NCI-H1436 (cell line): Measurements from ENCODE around the gene SAPCD2.
"Not testable (repeated sequence)": the region's sequence is repeated elsewhere in the genome, so short reads cannot be mapped to it uniquely, and the experiment has no call there.

ENCODE experiments used
- DNase-seq: peaks from one replicate; lab custom pipeline; 2025; lab: John Stamatoyannopoulos, UW

Gene SAPCD2

GRCh38 chr9:137064880-137065164 is 5.5 kb downstream of the SAPCD2 start:
- DNase-seq, result no peak

DNA sequence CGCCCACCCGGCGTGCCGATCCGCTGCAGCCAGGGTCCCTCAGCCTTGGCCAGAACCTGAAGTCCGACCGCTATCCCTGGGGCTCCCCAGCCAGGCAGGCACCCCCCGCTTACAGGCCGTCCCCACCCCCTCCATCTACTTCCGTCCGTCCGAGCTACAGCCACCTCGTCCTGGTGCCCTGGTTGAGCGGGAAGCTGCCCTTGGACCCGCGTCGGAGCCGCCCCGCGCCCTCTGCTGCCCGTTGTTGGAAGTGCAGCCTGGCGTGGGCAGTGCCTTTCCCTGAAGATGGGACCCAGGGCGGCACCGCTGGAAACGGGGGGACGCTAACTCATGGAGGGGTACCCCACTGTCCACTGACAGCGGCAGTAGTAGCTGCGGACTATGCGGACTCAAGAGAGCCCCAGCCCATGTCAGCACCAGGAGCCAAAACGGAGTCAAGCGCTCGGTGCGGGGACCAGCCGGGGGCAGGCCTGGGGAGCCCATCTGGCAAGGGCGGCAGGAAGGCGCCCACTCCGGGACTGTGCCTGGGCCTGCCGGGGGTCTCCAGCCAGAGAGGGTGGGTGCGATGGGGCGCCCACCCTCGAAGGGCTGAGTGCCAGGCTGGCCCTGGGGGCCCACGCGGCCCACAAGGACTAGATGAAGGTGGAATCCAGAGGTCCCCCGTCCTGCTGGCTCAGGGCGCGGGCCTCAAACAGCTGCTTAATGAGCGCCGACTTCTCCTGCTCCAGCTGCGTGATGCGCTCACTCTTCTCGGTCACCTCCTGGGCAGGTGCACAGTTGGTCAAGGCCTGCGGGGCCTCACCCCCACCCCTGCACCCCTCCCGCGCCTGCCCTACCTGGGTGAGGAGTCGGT is 6.1 kb downstream of the SAPCD2 start:
- peak; percentile 22 for DNase-seq

DNA sequence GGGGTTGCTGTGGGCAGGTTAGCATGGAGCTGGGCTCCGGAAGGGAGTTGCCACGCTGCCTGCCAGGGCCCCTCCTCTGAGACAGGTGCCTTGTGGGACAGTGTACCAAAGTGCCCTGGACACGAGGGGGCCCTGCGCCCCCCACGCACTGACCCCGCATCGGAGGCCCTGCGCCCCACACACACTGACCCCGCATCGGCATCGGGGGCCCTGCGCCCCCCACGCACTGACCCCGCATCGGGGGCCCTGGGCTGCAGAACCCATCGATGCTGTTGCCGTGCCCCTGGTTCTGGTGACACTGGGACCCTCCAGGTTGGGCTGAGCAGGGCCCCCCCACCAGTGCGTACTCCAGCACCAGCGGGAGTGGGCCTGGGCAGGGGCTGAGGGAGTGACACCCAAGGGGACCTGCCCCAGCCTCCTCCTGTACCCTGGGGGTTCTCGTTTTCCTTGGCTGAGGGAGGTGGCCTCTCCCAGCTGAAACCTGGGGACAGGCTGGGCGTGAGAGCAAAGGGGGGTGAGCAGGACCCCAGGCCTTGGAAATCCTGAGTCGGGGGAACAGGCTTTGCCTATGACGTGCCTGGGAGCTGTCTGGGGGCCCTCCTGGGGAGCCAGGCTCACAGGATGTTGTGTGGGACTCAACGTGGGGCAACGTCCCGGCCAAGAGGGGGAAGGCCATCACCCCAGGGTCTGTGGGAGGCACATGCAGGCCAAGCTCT is 6.9 kb downstream of the SAPCD2 start:
- DNase-seq, result no peak

DNA sequence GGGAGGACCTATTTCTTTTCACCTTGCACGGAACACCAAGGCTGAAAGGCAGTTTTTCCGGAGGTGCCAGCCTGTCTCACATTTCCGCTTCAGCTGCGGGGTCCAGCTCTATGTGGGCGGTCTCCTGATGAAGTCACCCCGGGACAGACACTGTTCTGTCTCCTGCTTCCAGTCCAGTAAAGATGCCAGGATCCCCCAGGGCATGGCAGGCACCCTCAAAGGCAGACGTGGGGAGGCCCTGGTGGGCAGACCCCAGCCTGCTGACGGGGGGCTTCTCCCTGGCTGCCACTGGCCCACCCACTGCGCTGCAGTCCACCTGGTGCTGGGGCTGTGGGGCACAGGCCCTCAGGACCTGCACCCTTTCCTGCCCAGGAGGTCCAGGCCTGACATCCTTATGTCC is 7.6 kb downstream of the SAPCD2 start:
- not testable (repeated sequence) for DNase-seq

- no peak for DNase-seq
Measured at GRCh38 chr9:137062384-137062783, 8.0 kb downstream of the SAPCD2 start.

DNA sequence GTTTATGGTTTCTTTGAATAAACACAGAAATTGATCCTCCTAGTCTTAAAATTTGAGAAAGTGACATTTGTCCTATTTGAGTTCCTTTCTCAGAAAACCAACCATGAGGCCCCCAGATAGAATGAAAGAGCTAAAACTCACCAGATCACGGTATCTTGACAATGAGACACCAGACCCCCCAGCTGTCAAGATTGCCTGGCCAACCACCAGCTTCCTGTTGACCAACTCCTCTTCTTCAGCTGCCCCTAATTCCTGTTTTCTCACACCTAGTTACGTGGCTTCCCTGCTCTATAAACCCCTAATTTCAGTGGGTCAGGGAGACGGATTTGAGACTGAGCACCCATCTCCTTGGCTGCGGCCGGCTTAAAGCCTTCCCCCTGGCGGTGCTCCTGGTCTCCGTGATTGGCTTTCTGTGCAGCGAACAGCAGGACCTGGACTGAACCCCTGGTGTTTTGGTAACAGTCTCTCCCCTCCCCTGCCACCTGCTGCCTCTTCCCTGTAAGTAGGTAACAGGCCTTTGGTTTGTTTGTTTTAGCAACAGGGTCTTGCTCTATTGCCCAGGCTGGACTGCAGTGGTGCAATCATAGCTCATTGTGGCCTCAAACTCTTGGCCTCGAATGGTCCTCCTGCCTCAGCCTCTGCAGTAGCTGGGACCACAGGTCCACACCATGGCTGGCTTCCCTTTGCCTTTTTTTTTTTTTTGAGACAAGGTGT is 11.7 kb downstream of the SAPCD2 start:
- no peak for DNase-seq

- peak; percentile 29 for DNase-seq
Measured at GRCh38 chr9:137057545-137057944, 12.8 kb downstream of the SAPCD2 start.

- DNase-seq, result no peak
Measured at GRCh38 chr9:137056739-137057415, 13.5 kb downstream of the SAPCD2 start.

GRCh38 chr9:137055385-137056364 is 14.7 kb downstream of the SAPCD2 start:
- DNase-seq, result no peak

DNA sequence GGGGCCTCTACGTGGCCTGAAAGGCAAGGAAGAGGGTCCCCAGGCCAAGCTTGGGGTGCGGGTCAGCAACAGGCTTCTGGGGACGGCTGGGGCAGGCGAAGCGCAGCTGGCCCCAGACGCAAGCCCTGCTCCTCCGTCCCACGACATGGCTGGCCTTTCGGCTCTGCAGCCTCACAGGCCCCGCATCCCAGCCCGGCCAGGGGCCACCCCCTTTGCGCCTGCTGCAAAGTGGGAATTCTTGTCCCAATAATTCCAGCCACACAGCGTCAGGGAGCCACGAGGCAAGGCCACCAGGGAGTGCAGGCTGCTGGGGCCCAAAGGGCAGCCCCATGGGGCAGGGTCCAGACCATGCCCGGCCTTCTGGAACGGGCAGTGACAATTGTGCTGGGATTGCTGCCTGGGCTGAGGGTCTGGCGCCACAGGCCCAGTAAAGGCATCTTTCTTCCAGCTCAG is 15.4 kb downstream of the SAPCD2 start:
- DNase-seq, result no peak

GRCh38 chr9:137053944-137054931 is 16.1 kb downstream of the SAPCD2 start, which contains the start of gene ENTPD2:
Gene ENTPD2, minus strand, starts transcription at chr9:137054061. Its CDS starts 64 bp downstream, at chr9:137053997.
- DNase-seq, result peak; percentile 55

DNA sequence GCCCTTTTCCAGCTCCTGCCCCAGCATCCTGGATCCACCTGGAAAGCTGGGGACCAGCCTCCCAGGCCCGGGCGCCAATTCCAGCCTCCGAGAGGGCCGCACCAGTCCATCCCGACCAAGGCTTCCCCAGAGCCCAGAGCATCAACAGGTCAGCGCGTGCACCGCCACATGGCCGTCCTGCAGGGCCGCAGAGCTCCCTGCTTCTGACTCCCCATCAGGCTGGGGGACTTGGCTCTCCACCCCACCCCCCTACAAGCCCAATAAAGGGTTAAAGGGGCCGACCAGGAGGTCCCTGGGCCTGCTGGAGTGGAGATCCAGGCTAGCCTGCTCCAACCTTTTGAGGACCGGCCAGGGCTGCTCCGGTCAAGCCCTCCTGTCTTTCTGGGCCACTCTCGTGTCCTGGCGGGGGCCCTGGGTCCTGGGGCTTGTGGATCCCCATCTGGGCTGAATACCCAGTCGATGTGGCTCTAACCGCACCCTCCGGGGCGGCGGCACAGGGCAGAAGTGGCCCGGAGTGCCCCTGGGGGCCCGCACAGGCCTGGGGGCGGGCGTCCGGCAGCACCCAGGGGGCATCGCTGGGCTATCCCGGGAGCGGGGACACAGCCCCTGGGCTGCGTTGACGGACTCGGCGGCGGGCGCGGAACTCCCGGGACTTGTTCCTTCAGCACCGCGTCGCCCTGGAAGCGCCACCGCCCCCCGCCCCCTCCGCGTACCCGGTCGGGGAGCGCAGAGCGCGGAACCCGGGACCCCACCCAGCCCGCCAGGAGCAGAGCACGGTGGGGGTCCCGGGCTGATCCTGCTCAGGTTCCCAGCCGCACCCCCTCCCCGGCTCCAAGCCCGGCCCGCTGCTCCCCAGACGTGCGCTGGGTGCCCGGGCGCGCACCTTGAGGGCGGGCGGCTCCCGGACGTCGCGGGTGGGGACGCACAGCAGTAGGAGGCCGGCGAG is 17.1 kb downstream of the SAPCD2 start:
- no peak for DNase-seq

DNA sequence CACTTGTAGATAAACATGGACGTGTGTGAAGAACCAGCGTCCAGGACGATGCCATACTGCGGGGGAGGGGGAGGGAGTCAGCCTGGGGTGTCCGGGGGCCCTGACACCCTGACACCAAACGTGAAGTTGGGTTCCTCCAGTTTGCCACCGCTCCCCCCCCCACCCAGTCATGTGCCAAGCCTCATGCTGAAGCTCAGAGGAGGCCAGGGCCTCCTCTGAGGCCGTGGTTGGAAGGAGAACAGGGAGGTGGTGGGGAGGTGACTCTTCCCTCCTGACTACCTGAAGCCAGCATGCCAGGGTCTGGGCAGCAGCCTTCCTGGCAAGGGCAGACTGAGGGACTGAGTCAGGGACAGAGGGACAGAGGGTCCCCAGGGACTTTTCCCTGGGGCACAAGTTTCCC is 18.1 kb downstream of the SAPCD2 start:
- no peak for DNase-seq

GRCh38 chr9:137051145-137051724 is 19.1 kb downstream of the SAPCD2 start:
- DNase-seq, result no peak

GRCh38 chr9:137050570-137050969 is 19.8 kb downstream of the SAPCD2 start:
- no peak for DNase-seq

GRCh38 chr9:137049544-137050449 is 20.6 kb downstream of the SAPCD2 start:
- peak; percentile 36 for DNase-seq
